ENCODE results near the gene SGMS1. TPM values are rescaled to one million over a fixed set of nuclear protein-coding genes. Genes with fewer than 3 reads are reported as not detected.

The SGMS1 gene
- total and polyA plus RNA-seq, 2 donors (not counting 1 experiment from before 2014, with no cell fraction given), result 10.0 to 43.5 TPM

DNA sequence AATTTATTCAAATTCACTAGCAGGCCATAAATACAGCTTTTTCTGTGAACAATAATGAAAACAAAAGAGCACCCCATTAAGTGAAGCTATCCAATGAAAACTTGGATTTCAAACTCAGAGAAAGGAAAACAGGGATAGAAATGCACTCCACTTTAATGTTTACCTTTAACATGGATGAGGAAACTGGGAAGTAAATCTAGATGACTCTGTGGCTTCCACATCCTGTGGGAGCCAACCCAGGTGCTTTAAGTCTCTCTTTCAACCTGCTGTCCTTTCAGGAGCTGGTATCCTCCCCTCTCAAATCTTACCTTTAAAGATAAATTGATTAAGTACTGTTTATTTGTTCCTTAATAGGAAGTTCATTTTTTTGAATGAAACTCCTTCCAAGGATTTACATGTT is 21.5 kb upstream of the SGMS1 start:
- Histone ChIP-seq H3K9ac (ENCODE audit: low read length) (no peak overlapping the region), H3K27me3 (replicated peaks in 1 of 4; ENCODE audit: control extremely low read depth in 1 of 4, control insufficient read depth in 3 of 4, insufficient read depth in 4 of 4, low read length in 3 of 4) (no peaks in the 10 kb centered on the region), H3K27ac (ENCODE audit: low read length in 2 of 2) (no peak overlapping the region), H3K36me3 (replicated peaks in 1 of 2; ENCODE audit: control extremely low read depth in 1 of 2, control insufficient read depth in 1 of 2, extremely low read depth in 1 of 2, insufficient read depth in 2 of 2, low read length in 1 of 2) (no peaks in the 10 kb centered on the region), H3K4me1 (ENCODE audit: control insufficient read depth in 2 of 2, insufficient read depth in 2 of 2, low read length in 2 of 2) (peaks cover 22 to 25% of the 10 kb centered on the region in 2 donors), H3K79me2 (ENCODE audit: control insufficient read depth, insufficient read depth, low read length) (peaks cover 5% of the 10 kb centered on the region), H4K20me1 (ENCODE audit: control insufficient read depth, insufficient read depth, low read length, poor library complexity, severe bottlenecking) (no peaks in the 10 kb centered on the region), H3K4me2 (replicated peaks; ENCODE audit: low read depth, low read length, poor library complexity, severe bottlenecking) (no peak overlapping the region), H2AFZ (ENCODE audit: insufficient read depth, low read depth, low read length, poor library complexity, severe bottlenecking) (no peak overlapping the region), H3K9me3 (ENCODE audit: control extremely low read depth in 1 of 3, control insufficient read depth in 2 of 3, insufficient read depth in 1 of 3, low read length in 2 of 3) (no peaks in the 10 kb centered on the region), H3K4me3 (ENCODE audit: control extremely low read depth in 1 of 5, extremely low read depth in 1 of 5, insufficient read depth in 1 of 5, low read depth in 2 of 5, low read length in 4 of 5) (no peak overlapping the region)
- ChIA-PET POLR2A (no interaction called here), CTCF (no interaction called here)
- Mint-ChIP-seq H3K27me3 (no peaks in the 10 kb centered on the region), H3K9me3 (ENCODE audit: insufficient read depth) (no peaks in the 10 kb centered on the region), H3K4me3 (no peak overlapping the region), H3K27ac (no peak overlapping the region), H3K4me1 (peaks cover 29% of the 10 kb centered on the region)
- intact Hi-C loops (cut with micrococcal nuclease), result no loop called here
- DNase-seq (no peak), ATAC-seq (ENCODE audit: low read depth) (no peak)
- TF ChIP-seq EZH2 (IDR thresholded peaks at IDR 0.05; ENCODE audit: borderline replicate concordance, insufficient read depth, low read depth, low read length, poor library complexity, severe bottlenecking), result no peak
- TF ChIP-seq, protein P1, sequence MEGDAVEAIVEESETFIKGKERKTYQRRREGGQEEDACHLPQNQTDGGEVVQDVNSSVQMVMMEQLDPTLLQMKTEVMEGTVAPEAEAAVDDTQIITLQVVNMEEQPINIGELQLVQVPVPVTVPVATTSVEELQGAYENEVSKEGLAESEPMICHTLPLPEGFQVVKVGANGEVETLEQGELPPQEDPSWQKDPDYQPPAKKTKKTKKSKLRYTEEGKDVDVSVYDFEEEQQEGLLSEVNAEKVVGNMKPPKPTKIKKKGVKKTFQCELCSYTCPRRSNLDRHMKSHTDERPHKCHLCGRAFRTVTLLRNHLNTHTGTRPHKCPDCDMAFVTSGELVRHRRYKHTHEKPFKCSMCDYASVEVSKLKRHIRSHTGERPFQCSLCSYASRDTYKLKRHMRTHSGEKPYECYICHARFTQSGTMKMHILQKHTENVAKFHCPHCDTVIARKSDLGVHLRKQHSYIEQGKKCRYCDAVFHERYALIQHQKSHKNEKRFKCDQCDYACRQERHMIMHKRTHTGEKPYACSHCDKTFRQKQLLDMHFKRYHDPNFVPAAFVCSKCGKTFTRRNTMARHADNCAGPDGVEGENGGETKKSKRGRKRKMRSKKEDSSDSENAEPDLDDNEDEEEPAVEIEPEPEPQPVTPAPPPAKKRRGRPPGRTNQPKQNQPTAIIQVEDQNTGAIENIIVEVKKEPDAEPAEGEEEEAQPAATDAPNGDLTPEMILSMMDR (IDR thresholded peaks at IDR 0.05), result no peak

DNA sequence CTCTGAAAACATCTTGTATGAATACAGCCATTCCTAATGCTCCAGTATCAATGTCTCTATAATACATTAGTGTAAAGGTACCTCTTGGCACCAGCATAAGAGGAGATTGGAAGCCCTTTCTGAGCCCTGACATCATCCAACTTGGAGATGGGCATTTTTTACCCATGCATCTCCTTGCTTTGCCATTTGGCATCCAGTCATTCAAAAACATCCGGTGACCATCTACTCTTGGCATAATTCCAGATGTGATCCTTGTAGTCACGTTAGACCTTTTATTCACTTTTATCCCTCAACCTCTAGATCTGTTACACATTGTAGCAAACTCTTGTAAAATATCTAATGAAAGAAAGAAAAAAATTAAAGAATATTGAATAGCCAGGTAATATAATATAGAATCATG is 17.9 kb upstream of the SGMS1 start:
- H3K27ac Mint-ChIP-seq, result no peak overlapping the region
- no peak for TF ChIP-seq EZH2 (IDR thresholded peaks at IDR 0.05; ENCODE audit: borderline replicate concordance, insufficient read depth, low read depth, low read length, poor library complexity, severe bottlenecking)
- TF ChIP-seq, protein P1 (IDR thresholded peaks at IDR 0.05), result no peak
- no peaks in the 10 kb centered on the region for H3K36me3 ChIP-seq (replicated peaks in 1 of 2; ENCODE audit: control extremely low read depth in 1 of 2, control insufficient read depth in 1 of 2, extremely low read depth in 1 of 2, insufficient read depth in 2 of 2, low read length in 1 of 2)
- no peaks in the 10 kb centered on the region for H3K9me3 ChIP-seq (ENCODE audit: control extremely low read depth in 1 of 3, control insufficient read depth in 2 of 3, insufficient read depth in 1 of 3, low read length in 2 of 3)
- no peaks in the 10 kb centered on the region for H3K27me3 ChIP-seq (replicated peaks in 1 of 4; ENCODE audit: control extremely low read depth in 1 of 4, control insufficient read depth in 3 of 4, insufficient read depth in 4 of 4, low read length in 3 of 4)
- 92% methylated on average over 1 of the region's 2 CpGs for WGBS (ENCODE audit: insufficient coverage)
- H3K4me2 ChIP-seq (replicated peaks; ENCODE audit: low read depth, low read length, poor library complexity, severe bottlenecking), result no peak overlapping the region
- no peak for DNase-seq
- H3K27ac ChIP-seq (ENCODE audit: low read length in 2 of 2), result no peak overlapping the region
- peaks cover 21% of the 10 kb centered on the region for H3K4me1 Mint-ChIP-seq
- ChIA-PET CTCF (no interaction called here), POLR2A (no interaction called here)
- H3K27me3 Mint-ChIP-seq, result no peaks in the 10 kb centered on the region
- H2AFZ ChIP-seq (ENCODE audit: insufficient read depth, low read depth, low read length, poor library complexity, severe bottlenecking), result no peak overlapping the region
- H3K4me3 Mint-ChIP-seq, result no peak overlapping the region
- H4K20me1 ChIP-seq (ENCODE audit: control insufficient read depth, insufficient read depth, low read length, poor library complexity, severe bottlenecking), result no peaks in the 10 kb centered on the region
- intact Hi-C loops (cut with micrococcal nuclease), result no loop called here
- peaks cover under 1% of the 10 kb centered on the region for H3K79me2 ChIP-seq (ENCODE audit: control insufficient read depth, insufficient read depth, low read length)
- no peak overlapping the region for H3K9ac ChIP-seq (ENCODE audit: low read length)
- no peak overlapping the region for H3K4me3 ChIP-seq (ENCODE audit: control extremely low read depth in 1 of 5, extremely low read depth in 1 of 5, insufficient read depth in 1 of 5, low read depth in 2 of 5, low read length in 4 of 5)
- peaks cover 10 to 12% of the 10 kb centered on the region in 2 donors for H3K4me1 ChIP-seq (ENCODE audit: control insufficient read depth in 2 of 2, insufficient read depth in 2 of 2, low read length in 2 of 2)
- ATAC-seq (ENCODE audit: low read depth), result no peak
- H3K9me3 Mint-ChIP-seq (ENCODE audit: insufficient read depth), result no peaks in the 10 kb centered on the region
